SK-N-SH treated with all-trans-retinoic acid at 6 μM for 48 hours (cell line): ENCODE results near the gene UPK3A.

Experiments used
- ARNTL ChIP-seq: fragments of 450-650 bp; formaldehyde crosslinking; IDR thresholded peaks from 2 replicates; pipeline ENCODE4 v1.5.0; 2020; ENCODE audit warnings: low read depth, mild to moderate bottlenecking, moderate library complexity, borderline replicate concordance
- BACH2 ChIP-seq: fragments of 250-450 bp; sonication (Bioruptor Pico); IDR thresholded peaks from 2 replicates; pipeline ENCODE4 v1.9.0; 2021; ENCODE audit warnings: mild to moderate bottlenecking, borderline replicate concordance
- CSDC2 ChIP-seq: fragments of 250-450 bp; sonication (Bioruptor Pico); IDR thresholded peaks from 2 replicates; pipeline ENCODE4 v1.5.0; 2020; ENCODE audit warnings: mild to moderate bottlenecking, moderate library complexity
- CSRNP3 ChIP-seq: fragments of 250-450 bp; sonication (Bioruptor Pico); IDR thresholded peaks from 2 replicates; pipeline ENCODE4 v1.5.1; 2021; ENCODE audit warnings: mild to moderate bottlenecking, moderate library complexity
- ESRRG ChIP-seq: fragments of 250-450 bp; sonication (Bioruptor Pico); IDR thresholded peaks from 2 replicates; pipeline ENCODE4 v1.6.1; 2021; ENCODE audit warnings: mild to moderate bottlenecking
- GLIS3 ChIP-seq: fragments of 250-450 bp; sonication (Bioruptor Pico); IDR thresholded peaks from 2 replicates; pipeline ENCODE4 v1.5.0; 2020; ENCODE audit warnings: mild to moderate bottlenecking, moderate library complexity
- PATZ1 ChIP-seq: fragments of 250-450 bp; sonication (Bioruptor Pico); IDR thresholded peaks from 2 replicates; pipeline ENCODE4 v1.8.0; 2020; ENCODE audit warnings: mild to moderate bottlenecking, moderate library complexity, borderline replicate concordance
- RARB ChIP-seq: fragments of 250-450 bp; sonication (Bioruptor Pico); IDR thresholded peaks from 2 replicates; pipeline ENCODE4 v1.8.0; 2021; ENCODE audit warnings: mild to moderate bottlenecking, moderate library complexity
- TSHZ2 ChIP-seq: fragments of 250-450 bp; sonication (Bioruptor Pico); IDR thresholded peaks from 2 replicates; pipeline ENCODE4 v1.5.0; 2020; ENCODE audit warnings: mild to moderate bottlenecking, moderate library complexity
- ZC3H10 ChIP-seq: fragments of 250-450 bp; sonication (Bioruptor Pico); IDR thresholded peaks from 2 replicates; pipeline ENCODE4 v1.5.1; 2021; ENCODE audit warnings: mild to moderate bottlenecking, moderate library complexity
- ZFP3 ChIP-seq: fragments of 250-450 bp; sonication (Bioruptor Pico); IDR thresholded peaks from 2 replicates; pipeline ENCODE4 v1.5.0; 2020; ENCODE audit warnings: mild to moderate bottlenecking, moderate library complexity
- ZFP30 ChIP-seq: fragments of 450-650 bp; formaldehyde crosslinking; IDR thresholded peaks from 2 replicates; pipeline ENCODE4 v1.5.0; 2022; ENCODE audit warnings: mild to moderate bottlenecking, moderate library complexity
- TF ChIP-seq, protein P1 (sequence below): fragments of 250-450 bp; sonication (Bioruptor Pico); IDR thresholded peaks from 2 replicates; pipeline ENCODE4 v1.5.1; 2020; ENCODE audit warnings: low read depth, mild to moderate bottlenecking, moderate library complexity

- TF ChIP-seq ARNTL (CRISPR knock-in tag) (no peak), CSRNP3 (CRISPR knock-in tag) (no peak), BACH2 (CRISPR knock-in tag) (no peak), TSHZ2 (CRISPR knock-in tag) (no peak), ZFP3 (CRISPR knock-in tag) (no peak), ESRRG (CRISPR knock-in tag) (no peak), ZC3H10 (CRISPR knock-in tag) (no peak), GLIS3 (CRISPR knock-in tag) (no peak), ZFP30 (CRISPR knock-in tag) (no peak), CSDC2 (CRISPR knock-in tag) (no peak), RARB (CRISPR knock-in tag) (no peak), PATZ1 (no peak)
- TF ChIP-seq, protein P1, sequence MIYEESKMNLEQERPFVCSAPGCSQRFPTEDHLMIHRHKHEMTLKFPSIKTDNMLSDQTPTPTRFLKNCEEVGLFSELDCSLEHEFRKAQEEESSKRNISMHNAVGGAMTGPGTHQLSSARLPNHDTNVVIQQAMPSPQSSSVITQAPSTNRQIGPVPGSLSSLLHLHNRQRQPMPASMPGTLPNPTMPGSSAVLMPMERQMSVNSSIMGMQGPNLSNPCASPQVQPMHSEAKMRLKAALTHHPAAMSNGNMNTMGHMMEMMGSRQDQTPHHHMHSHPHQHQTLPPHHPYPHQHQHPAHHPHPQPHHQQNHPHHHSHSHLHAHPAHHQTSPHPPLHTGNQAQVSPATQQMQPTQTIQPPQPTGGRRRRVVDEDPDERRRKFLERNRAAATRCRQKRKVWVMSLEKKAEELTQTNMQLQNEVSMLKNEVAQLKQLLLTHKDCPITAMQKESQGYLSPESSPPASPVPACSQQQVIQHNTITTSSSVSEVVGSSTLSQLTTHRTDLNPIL (CRISPR knock-in tag): no peak
Observed at GRCh38 chr22:45344334-45344733, 59.6 kb downstream of the UPK3A start.
